Activated CD8-positive, alpha-beta T cell treated with anti-CD3 and anti-CD28 coated beads for 36 hours (primary cell): ENCODE data around the gene SPECC1L. TPM values are rescaled to one million over a fixed set of nuclear protein-coding genes. Genes with fewer than 3 reads are reported as not detected.

Experiments
- ATAC-seq: fragments of 200-7000 bp; cut with Tn5 transposase; one replicate; pipeline ENCODE4 v1.10.0; 2021; ENCODE audit warnings: mild to moderate bottlenecking, moderate library complexity
- CTCF ChIA-PET: fragments of 350-600 bp; sonication (Branson Sonifier 250); formaldehyde crosslinking; loops from one replicate; lab custom pipeline; 2021; ENCODE audit warnings: antibody characterized with exemption; lab: Charles Lee
- POLR2A ChIA-PET: fragments of 350-600 bp; sonication (Branson Sonifier 250); formaldehyde crosslinking; loops from one replicate; lab custom pipeline; 2021; ENCODE audit warnings: antibody characterized with exemption; lab: Charles Lee
- DNase-seq: peaks from one replicate; pipeline ENCODE4 v3.0.0-alpha.2; 2020
- H3K27ac Mint-ChIP-seq: one replicate; pipeline ENCODE4 v1.8.0; 2021; ENCODE audit warnings: mild to moderate bottlenecking, mixed read lengths
- H3K27me3 Mint-ChIP-seq: one replicate; pipeline ENCODE4 v1.8.0; 2021; ENCODE audit warnings: mixed read lengths
- H3K36me3 Mint-ChIP-seq: one replicate; pipeline ENCODE4 v1.8.0; 2021; ENCODE audit warnings: low read depth, mixed read lengths
- H3K4me1 Mint-ChIP-seq: one replicate; pipeline ENCODE4 v1.8.0; 2021; ENCODE audit warnings: low read depth, mixed read lengths
- H3K4me3 Mint-ChIP-seq: one replicate; pipeline ENCODE4 v1.8.0; 2021; ENCODE audit warnings: mild to moderate bottlenecking, moderate library complexity, mixed read lengths
- H3K9me3 Mint-ChIP-seq: one replicate; pipeline ENCODE4 v1.8.0; 2021; ENCODE audit warnings: mixed read lengths
- CTCF ChIP-seq: fragments of 200-600 bp; IDR thresholded peaks from one replicate; pipeline ENCODE4 v1.8.0; 2022; ENCODE audit warnings: antibody characterized with exemption, mild to moderate bottlenecking
- intact Hi-C: fragments of 100-400 bp; cut with micrococcal nuclease; formaldehyde crosslinking; loops from one replicate; pipeline ENCODE4 v1.10.0; 2022
- total RNA-seq, 2 experiments: library from RNA; stranded (reverse); gene quantifications; one replicate each; pipeline ENCODE4 v1.2.3, GENCODE V29; 2021

Gene SPECC1L
- total RNA-seq, 2 experiments from 2014 or later = 38.9 to 39.0 TPM

GRCh38 chr22:24404561-24405275 is 134.1 kb downstream of the SPECC1L start:
- no peak for TF ChIP-seq CTCF
- Mint-ChIP-seq H3K4me1 (peaks cover 65% of the 10 kb centered on the region), H3K36me3 (peaks cover 38% of the 10 kb centered on the region), H3K27ac (no peak overlapping the region), H3K27me3 (no peaks in the 10 kb centered on the region), H3K9me3 (no peaks in the 10 kb centered on the region), H3K4me3 (no peak overlapping the region)
- ChIA-PET POLR2A (no interaction called here), CTCF (interaction anchor here (1.1 kb wide), 1 partner anchor 19 kb away, joined by 3 read pairs; no protein-coding TSS in a partner anchor)
- DNase-seq (no peak), ATAC-seq (no peak)
- intact Hi-C loops = no loop called here

GRCh38 chr22:24405631-24406321 is 135.1 kb downstream of the SPECC1L start:
- H3K36me3 Mint-ChIP-seq = peaks cover 34% of the 10 kb centered on the region
- peaks cover 66% of the 10 kb centered on the region for H3K4me1 Mint-ChIP-seq
- ChIA-PET CTCF (interaction anchor here (1.1 to 1.2 kb wide), 2 partner anchors 18 to 445 kb away, joined by 3 read pairs; no protein-coding TSS in a partner anchor), POLR2A (no interaction called here)
- no peak for TF ChIP-seq CTCF
- no peak overlapping the region for H3K4me3 Mint-ChIP-seq
- no peaks in the 10 kb centered on the region for H3K9me3 Mint-ChIP-seq
- no peak overlapping the region for H3K27ac Mint-ChIP-seq
- DNase-seq = no peak
- intact Hi-C loops = no loop called here
- no peak for ATAC-seq
- no peaks in the 10 kb centered on the region for H3K27me3 Mint-ChIP-seq

GRCh38 chr22:24406322-24407277 is 136.0 kb downstream of the SPECC1L start:
- intact Hi-C loops = no loop called here
- Mint-ChIP-seq H3K27me3 (no peaks in the 10 kb centered on the region), H3K4me3 (no peak overlapping the region), H3K36me3 (peaks cover 28% of the 10 kb centered on the region), H3K9me3 (no peaks in the 10 kb centered on the region), H3K4me1 (peaks cover 60% of the 10 kb centered on the region), H3K27ac (peak overlapping the region; percentile 82)
- no peak for TF ChIP-seq CTCF
- ATAC-seq (no peak), DNase-seq (no peak)
- CTCF ChIA-PET = interaction anchor here (1.0 to 1.2 kb wide), 2 partner anchors 17 to 444 kb away, joined by 3 to 4 read pairs; no protein-coding TSS in a partner anchor
- POLR2A ChIA-PET = interaction anchor here (0.5 kb wide), 1 partner anchor 11 kb away, joined by 4 read pairs; no protein-coding TSS in a partner anchor

- H3K27ac Mint-ChIP-seq = peak overlapping the region; percentile 82
- peaks cover 28% of the 10 kb centered on the region for H3K36me3 Mint-ChIP-seq
- CTCF ChIA-PET = interaction anchor here (1.0 kb wide), 1 partner anchor 17 kb away, joined by 4 read pairs; no protein-coding TSS in a partner anchor
- no peak for TF ChIP-seq CTCF
- peaks cover 56% of the 10 kb centered on the region for H3K4me1 Mint-ChIP-seq
- H3K9me3 Mint-ChIP-seq = no peaks in the 10 kb centered on the region
- DNase-seq (peak; percentile 45), ATAC-seq (no peak)
- no peaks in the 10 kb centered on the region for H3K27me3 Mint-ChIP-seq
- no peak overlapping the region for H3K4me3 Mint-ChIP-seq
- intact Hi-C loops = no loop called here
- POLR2A ChIA-PET = no interaction called here
These were observed 136.6 kb downstream of the SPECC1L start for GRCh38 chr22:24407278-24407665.
